Activated naive CD4-positive, alpha-beta T cell treated with anti-CD3 and anti-CD28 coated beads for 36 hours (primary cell): ENCODE results near the gene INPP5A. TPM values are rescaled to one million over a fixed set of nuclear protein-coding genes. Genes with fewer than 3 reads are reported as not detected.

ENCODE experiments used
- CTCF ChIA-PET: fragments of 350-600 bp; sonication (Branson Sonifier 250); formaldehyde crosslinking; loops from one replicate; lab custom pipeline; 2021; ENCODE audit warnings: antibody characterized with exemption; lab: Charles Lee
- DNase-seq: peaks from one replicate; pipeline ENCODE4 v3.0.0-alpha.2; 2020
- H3K27ac Mint-ChIP-seq: one replicate; pipeline ENCODE4 v1.8.0; 2021; ENCODE audit warnings: mild to moderate bottlenecking, mixed read lengths
- H3K27me3 Mint-ChIP-seq: one replicate; pipeline ENCODE4 v1.8.0; 2021; ENCODE audit warnings: low read depth, mixed read lengths
- H3K36me3 Mint-ChIP-seq: one replicate; pipeline ENCODE4 v1.8.0; 2021; ENCODE audit warnings: low read depth, mixed read lengths
- H3K4me1 Mint-ChIP-seq: one replicate; pipeline ENCODE4 v1.8.0; 2021; ENCODE audit warnings: low read depth, mixed read lengths
- H3K4me3 Mint-ChIP-seq: one replicate; pipeline ENCODE4 v1.8.0; 2021; ENCODE audit warnings: mild to moderate bottlenecking, moderate library complexity, mixed read lengths
- H3K9me3 Mint-ChIP-seq: one replicate; pipeline ENCODE4 v1.8.0; 2021; ENCODE audit warnings: mixed read lengths
- intact Hi-C: fragments of 100-400 bp; cut with micrococcal nuclease; formaldehyde crosslinking; loops from one replicate; pipeline ENCODE4 v1.15.1; 2023
- total RNA-seq, 2 experiments: library from RNA; stranded (reverse); gene quantifications; one replicate each; pipeline ENCODE4 v1.2.3, GENCODE V29; 2021

The INPP5A gene
- total RNA-seq, 2 experiments from 2014 or later, result 17.3 to 19.5 TPM

- Mint-ChIP-seq H3K27ac (no peak overlapping the region), H3K36me3 (peaks cover 4% of the 10 kb centered on the region), H3K27me3 (no peaks in the 10 kb centered on the region), H3K9me3 (no peaks in the 10 kb centered on the region), H3K4me3 (no peak overlapping the region), H3K4me1 (peaks cover 39% of the 10 kb centered on the region)
- CTCF ChIA-PET, result no interaction called here
- intact Hi-C loops, result no loop called here
- no peak for DNase-seq
Observed at GRCh38 chr10:132609211-132609610, 71.6 kb downstream of the INPP5A start.

DNA sequence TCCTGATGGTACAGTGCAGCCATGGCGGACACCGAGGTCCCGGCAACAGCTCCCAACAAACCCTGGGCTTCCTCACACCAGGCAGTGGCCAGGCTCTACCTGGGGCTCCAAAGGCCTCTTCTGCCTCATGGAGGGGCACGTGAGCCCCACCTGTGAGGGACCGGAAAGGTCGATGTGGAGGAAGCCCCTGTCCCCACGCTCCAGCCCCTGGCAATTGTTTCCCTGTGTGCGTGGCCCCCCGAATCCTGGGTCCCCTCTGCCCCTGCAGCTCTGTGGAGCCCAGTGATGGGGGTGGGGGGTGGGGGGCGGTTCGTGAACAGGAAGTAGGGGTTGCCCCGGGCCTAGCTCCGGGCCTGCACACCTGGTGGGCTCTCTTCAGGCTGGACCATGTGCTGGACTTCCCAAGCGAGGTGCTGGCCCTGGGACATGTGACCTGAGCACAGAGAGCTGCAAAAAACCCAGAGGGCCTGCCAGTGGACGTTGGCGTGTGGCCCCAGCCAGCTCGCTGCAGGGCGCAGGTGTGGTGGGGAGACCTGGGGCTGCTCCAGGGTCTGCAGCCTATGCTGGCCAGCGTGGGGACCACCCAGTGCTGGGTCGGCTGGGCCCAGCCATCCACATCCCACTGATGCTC lies 72.6 kb downstream of the INPP5A start:
- no peak for DNase-seq
- H3K4me3 Mint-ChIP-seq, result no peak overlapping the region
- H3K9me3 Mint-ChIP-seq, result no peaks in the 10 kb centered on the region
- H3K36me3 Mint-ChIP-seq, result peaks cover 4% of the 10 kb centered on the region
- H3K27me3 Mint-ChIP-seq, result no peaks in the 10 kb centered on the region
- CTCF ChIA-PET, result no interaction called here
- intact Hi-C loops, result no loop called here
- H3K4me1 Mint-ChIP-seq, result peaks cover 37% of the 10 kb centered on the region
- H3K27ac Mint-ChIP-seq, result peak overlapping the region; percentile 57

- H3K4me3 Mint-ChIP-seq, result no peak overlapping the region
- H3K4me1 Mint-ChIP-seq, result peaks cover 45% of the 10 kb centered on the region
- CTCF ChIA-PET, result no interaction called here
- H3K27ac Mint-ChIP-seq, result peak overlapping the region; percentile 57
- H3K27me3 Mint-ChIP-seq, result no peaks in the 10 kb centered on the region
- intact Hi-C loops, result no loop called here
- peaks cover 5% of the 10 kb centered on the region for H3K9me3 Mint-ChIP-seq
- peaks cover 8% of the 10 kb centered on the region for H3K36me3 Mint-ChIP-seq
- peak; percentile 59 for DNase-seq
Observed at GRCh38 chr10:132611026-132611910, 73.7 kb downstream of the INPP5A start.

DNA sequence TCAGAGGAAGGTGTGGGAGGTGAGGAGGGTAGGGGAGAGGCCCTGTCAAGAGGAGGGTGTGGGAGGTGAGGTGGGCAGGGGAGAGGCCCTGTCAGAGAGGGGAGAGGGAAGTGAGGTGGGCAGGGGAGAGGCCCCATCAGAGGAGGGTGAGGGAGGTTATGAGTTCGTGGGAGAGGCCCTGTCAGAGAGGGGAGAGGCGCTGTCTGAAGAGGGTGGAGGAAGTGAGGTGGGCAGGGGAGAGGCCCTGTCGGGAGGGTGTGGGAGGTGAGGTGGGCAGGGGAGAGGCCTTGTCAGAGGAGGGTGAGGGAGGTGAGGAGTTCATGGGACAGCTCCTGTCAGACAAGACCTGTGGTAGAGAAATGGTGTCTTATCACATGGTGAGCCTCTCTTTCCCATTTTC lies 74.4 kb downstream of the INPP5A start:
- H3K27ac Mint-ChIP-seq, result no peak overlapping the region
- CTCF ChIA-PET, result no interaction called here
- no peak overlapping the region for H3K4me3 Mint-ChIP-seq
- DNase-seq, result peak; percentile 65
- no peaks in the 10 kb centered on the region for H3K27me3 Mint-ChIP-seq
- intact Hi-C loops, result no loop called here
- H3K9me3 Mint-ChIP-seq, result peaks cover 9% of the 10 kb centered on the region
- H3K36me3 Mint-ChIP-seq, result peaks cover 14% of the 10 kb centered on the region
- peaks cover 49% of the 10 kb centered on the region for H3K4me1 Mint-ChIP-seq

GRCh38 chr10:132612571-132613504 lies 75.3 kb downstream of the INPP5A start:
- peaks cover 49% of the 10 kb centered on the region for H3K4me1 Mint-ChIP-seq
- no peaks in the 10 kb centered on the region for H3K27me3 Mint-ChIP-seq
- H3K9me3 Mint-ChIP-seq, result peaks cover 13% of the 10 kb centered on the region
- peak; percentile 3 for DNase-seq
- H3K27ac Mint-ChIP-seq, result peak overlapping the region; percentile 16
- CTCF ChIA-PET, result no interaction called here
- no peak overlapping the region for H3K4me3 Mint-ChIP-seq
- H3K36me3 Mint-ChIP-seq, result peaks cover 21% of the 10 kb centered on the region
- intact Hi-C loops, result no loop called here

DNA sequence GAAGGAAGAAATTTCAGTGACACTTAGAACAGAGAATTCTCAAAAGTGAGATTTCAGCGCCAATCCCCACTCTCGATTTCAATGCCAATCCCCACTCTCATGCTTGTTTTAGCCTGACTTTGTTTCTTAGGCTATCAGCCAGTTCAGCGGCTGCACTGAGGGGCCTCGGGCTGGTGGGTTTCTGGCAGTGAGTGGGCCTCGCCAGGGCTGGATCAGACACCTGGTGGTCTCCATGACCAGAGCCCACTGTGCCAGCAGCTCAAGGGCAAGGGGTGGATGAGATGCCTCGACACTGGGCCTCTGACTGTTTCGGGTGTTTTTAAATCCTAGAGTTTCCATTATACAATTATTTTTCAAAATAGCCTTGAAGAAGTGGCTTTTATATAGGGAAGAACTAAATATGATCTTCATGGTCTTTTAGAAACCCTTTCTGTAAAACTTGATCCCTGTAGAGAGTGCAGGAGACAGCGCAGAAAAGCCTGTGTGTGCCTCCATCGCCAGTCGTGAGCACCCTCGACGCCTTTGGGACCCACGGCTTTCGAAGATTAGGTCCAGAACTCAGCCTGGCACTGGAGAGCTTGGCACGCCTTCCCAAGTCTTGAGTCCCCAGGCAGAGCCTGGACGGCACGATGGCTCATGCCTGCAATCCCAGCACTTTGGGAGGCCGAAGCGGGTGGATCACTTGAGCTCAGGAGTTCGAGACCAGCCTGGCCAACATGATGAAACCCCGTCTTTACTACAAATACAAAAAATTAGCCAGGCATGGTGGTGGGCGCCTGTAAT lies 76.2 kb downstream of the INPP5A start:
- peaks cover 44% of the 10 kb centered on the region for H3K4me1 Mint-ChIP-seq
- DNase-seq, result peak; percentile 3
- H3K9me3 Mint-ChIP-seq, result peaks cover 18% of the 10 kb centered on the region
- CTCF ChIA-PET, result no interaction called here
- H3K27me3 Mint-ChIP-seq, result no peaks in the 10 kb centered on the region
- intact Hi-C loops, result no loop called here
- H3K36me3 Mint-ChIP-seq, result peaks cover 26% of the 10 kb centered on the region
- H3K4me3 Mint-ChIP-seq, result no peak overlapping the region
- H3K27ac Mint-ChIP-seq, result no peak overlapping the region

- peak; percentile 3 for DNase-seq
- intact Hi-C loops, result no loop called here
- Mint-ChIP-seq H3K4me1 (peaks cover 37% of the 10 kb centered on the region), H3K27me3 (no peaks in the 10 kb centered on the region), H3K36me3 (peaks cover 29% of the 10 kb centered on the region), H3K27ac (no peak overlapping the region), H3K9me3 (peaks cover 22% of the 10 kb centered on the region), H3K4me3 (no peak overlapping the region)
- CTCF ChIA-PET, result no interaction called here
Observed at GRCh38 chr10:132614431-132615340, 77.1 kb downstream of the INPP5A start.

- intact Hi-C loops, result no loop called here
- no peak overlapping the region for H3K4me3 Mint-ChIP-seq
Observed at GRCh38 chr10:132615341-132616169, 78.0 kb downstream of the INPP5A start.

DNA sequence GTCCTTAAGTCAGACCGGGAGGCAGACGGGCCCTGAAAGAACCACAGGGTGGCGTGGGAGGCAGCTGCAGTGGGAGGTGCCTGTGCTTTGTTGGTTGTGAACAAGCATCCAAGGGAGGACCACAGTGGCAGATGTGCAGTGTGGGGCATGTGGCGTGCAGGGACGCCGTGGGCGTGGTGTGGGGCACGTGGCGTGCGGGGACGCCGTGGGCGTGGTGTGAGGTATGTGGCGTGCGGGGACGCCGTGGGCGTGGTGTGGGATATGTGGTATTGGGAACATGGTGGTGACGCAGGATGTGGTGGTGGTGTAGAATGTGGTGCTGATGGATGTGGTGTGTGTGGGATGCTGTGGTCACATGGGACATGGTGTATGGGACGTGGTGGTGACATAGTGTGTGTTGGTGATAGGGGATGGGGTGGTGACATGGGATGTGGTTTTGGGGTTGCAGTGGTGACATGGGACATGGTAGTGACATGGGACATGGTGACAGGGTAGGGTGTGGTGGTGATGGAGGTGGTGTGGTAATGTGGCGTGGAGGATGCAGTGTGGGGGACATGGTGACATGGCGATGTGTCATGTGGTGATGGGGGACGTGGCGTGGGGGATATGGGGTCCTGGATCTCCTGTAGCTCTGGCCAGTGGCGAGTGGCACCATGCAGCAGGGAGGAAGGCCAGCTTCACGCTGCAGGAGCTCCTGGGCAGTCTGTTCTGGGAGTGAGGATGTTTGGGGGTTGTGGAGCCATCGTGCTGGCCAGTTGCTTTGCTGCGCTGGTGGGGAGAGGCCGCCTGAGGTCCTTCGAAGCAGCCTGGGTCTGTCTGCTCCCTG lies 78.8 kb downstream of the INPP5A start:
- Mint-ChIP-seq H3K27me3 (no peaks in the 10 kb centered on the region), H3K27ac (peak overlapping the region; percentile 5), H3K4me1 (peaks cover 28% of the 10 kb centered on the region), H3K4me3 (no peak overlapping the region), H3K9me3 (peaks cover 32% of the 10 kb centered on the region), H3K36me3 (peaks cover 34% of the 10 kb centered on the region)
- intact Hi-C loops, result no loop called here
- CTCF ChIA-PET, result no interaction called here
- peak; percentile 62 for DNase-seq

More at GRCh38 chr10:132615341-132616169, 78.0 kb downstream of the INPP5A start:
- Mint-ChIP-seq H3K27me3 (no peaks in the 10 kb centered on the region), H3K36me3 (peaks cover 35% of the 10 kb centered on the region), H3K9me3 (peaks cover 29% of the 10 kb centered on the region), H3K27ac (peak overlapping the region; percentile 5), H3K4me1 (peaks cover 36% of the 10 kb centered on the region)
- peak; percentile 2 for DNase-seq
- CTCF ChIA-PET, result no interaction called here
